GM18511 (cell line): ENCODE data around the gene MAL.
"Not testable (repeated sequence)": the region's sequence is repeated elsewhere in the genome, so short reads cannot be mapped to it uniquely, and the experiment has no call there.

Experiments
- ATAC-seq: cut with Tn5 transposase; IDR thresholded peaks from one replicate; pipeline ENCODE4 v1.9.1; 2021; ENCODE audit warnings: mild to moderate bottlenecking, moderate library complexity; ENCODE audit not compliant: unreplicated experiment

Gene MAL

DNA sequence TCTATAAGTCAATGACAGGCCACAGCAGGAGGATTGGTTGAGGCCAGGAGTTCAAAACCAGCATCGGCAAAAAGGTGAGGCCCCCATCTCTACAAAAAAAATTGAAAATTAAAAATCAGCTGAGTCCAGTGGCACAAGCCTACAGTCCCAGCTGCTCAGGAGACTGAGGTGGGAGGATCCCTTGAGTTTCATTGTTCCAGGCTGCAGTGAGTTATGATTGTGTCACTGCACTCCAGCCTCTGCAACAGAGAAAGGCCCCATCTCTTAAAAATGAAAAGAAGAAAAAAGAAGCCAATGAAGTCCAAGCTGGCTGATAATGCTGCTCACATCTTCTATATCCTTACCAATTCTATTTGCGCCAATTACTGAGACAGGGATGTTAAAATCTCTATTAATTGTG, 57.0 kb downstream of the MAL start:
- no peak for ATAC-seq

DNA sequence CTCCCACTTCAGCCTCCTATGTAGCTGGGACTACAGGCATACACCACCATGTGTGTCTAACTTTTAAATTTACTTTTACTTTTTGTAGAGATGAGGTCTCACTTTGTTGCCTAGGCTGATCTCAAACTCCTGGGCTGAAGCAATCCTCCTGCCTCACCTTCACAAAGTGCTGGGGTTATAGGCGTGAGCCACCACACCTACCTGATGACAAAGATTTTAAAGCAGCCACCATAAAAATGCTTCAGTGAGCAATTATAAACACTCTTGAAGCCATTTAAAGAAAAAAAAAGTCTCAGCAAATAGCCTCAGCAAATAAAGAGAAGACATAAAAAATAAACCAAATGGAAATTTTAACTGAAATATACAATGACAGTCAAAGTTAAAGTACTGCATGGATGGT, 60.5 kb downstream of the MAL start:
- no peak for ATAC-seq

DNA sequence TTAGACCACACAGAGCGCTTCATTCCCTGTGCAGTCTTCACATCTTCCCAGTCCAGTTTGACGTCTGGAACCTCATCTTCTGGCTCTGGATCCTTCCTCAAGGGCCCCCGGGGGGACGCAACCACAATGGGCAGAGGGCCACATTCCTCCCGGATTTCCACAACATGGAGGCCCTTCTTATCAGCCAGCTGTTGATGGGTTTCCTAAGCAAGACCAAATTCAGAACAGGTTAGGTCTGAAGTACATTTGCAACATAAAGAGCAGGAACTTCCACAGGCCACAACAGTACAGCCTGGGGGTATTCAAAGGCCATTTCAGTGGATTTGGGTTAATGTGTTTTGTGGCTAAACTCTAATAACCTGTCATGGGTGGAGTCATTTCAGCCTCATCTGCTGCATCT, 61.9 kb downstream of the MAL start:
- no peak for ATAC-seq

DNA sequence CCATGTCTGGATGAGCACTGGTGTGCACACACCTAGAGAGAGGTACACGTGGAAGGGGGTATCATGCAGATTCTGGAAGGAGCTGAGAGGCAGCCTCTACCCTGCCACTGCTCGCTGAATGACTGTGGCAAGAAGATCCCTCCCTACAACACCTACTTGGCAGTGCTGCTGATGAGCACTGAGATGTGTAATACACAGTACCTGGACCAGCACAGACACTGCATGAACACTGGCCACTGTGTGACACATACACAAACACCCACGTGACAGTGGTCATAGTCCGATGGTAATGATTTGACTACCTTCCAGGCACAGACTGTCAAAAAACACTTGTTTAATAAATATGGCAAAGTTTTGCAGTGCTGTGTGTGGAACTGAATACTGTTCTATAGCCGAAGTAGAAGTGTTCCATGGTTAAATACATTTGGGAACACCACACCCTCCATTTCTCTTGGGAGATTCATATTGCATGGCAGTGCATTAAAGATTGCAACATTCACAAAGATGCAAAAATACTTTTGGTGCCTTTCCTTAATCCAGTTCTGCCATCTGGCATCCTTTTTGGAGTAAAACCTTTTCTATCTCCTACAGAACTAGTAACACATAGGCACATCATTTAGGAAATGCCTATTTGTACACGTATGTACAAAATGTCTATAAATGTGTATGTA, 66.5 kb downstream of the MAL start:
- ATAC-seq: no peak

DNA sequence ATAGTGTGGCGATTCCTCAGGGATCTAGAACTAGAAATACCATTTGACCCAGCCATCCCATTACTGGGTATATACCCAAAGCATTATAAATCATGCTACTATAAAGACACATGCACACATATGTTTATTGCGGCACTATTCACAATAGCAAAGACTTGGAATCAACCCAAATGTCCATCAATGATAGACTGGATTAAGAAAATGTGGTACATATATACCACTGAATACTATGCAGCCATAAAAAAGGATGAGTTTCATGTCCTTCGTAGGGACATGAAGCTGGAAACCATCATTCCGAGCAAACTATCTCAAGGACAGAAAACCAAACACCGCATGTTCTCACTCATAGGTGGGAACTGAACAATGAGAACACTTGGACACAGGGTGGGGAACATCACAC, 72.8 kb downstream of the MAL start:
- ATAC-seq: not testable (repeated sequence)

DNA sequence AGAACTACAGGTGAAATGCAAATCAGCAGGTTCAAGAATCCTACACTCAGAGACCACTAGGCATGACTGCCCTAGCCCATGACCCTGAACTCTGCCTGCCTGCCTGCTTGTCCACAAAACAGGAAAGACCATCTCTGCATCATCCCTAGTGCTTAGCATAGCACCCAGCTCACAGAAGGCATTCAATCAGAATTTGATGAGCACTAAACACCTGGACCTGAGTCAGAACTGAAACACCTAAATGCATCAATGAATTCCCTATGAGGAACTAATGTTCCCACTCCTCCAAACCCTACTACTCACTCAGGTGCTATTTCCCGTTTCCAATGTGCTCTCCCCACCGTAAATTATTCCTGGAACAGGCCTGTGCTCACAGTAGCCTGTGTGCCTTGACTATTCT, 74.4 kb downstream of the MAL start:
- no peak for ATAC-seq
